Measurements from ENCODE around the gene RBM39.
"Not testable (repeated sequence)": the region's sequence is repeated elsewhere in the genome, so short reads cannot be mapped to it uniquely, and the experiment has no call there.

RBM39 gene

DNA sequence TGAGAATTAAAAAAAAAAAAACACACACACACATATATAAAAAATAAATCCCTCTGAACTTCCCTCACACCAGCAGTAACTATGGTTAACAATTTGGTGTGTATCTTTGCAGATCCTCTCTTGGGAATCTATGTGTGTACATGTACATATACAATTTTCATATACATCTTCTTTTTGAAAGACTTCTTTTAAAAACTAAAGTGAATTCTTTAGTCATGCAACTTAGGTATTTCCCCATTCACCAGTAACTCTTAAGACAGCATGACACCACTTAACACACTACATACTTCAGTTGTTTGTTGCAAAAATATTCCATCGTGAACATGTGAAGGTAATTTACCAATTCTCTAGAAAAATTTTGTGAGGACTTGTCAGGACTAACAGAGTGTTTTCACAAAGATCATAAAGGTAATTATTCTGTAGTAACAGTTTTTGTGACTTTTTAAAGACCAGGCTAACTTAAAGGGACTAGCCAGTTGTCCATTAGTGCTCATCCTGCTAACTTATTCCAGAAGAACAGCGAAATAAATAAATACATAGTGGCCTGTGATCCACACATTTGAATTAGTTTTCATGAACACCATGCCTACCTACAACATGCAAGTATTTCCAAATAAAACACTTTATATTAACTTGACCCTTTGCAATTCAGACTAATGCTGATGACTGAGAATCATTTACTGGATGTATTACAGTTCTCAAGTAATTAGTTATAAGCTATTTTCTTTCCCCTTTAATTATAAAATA, 12.1 kb downstream of the RBM39 start:
- Histone ChIP-seq H3K27ac (no peak overlapping the region), H3K4me3 (no peak overlapping the region)
- DNase-seq (ENCODE audit: low spot score) = no peak
- TF ChIP-seq, protein P1, sequence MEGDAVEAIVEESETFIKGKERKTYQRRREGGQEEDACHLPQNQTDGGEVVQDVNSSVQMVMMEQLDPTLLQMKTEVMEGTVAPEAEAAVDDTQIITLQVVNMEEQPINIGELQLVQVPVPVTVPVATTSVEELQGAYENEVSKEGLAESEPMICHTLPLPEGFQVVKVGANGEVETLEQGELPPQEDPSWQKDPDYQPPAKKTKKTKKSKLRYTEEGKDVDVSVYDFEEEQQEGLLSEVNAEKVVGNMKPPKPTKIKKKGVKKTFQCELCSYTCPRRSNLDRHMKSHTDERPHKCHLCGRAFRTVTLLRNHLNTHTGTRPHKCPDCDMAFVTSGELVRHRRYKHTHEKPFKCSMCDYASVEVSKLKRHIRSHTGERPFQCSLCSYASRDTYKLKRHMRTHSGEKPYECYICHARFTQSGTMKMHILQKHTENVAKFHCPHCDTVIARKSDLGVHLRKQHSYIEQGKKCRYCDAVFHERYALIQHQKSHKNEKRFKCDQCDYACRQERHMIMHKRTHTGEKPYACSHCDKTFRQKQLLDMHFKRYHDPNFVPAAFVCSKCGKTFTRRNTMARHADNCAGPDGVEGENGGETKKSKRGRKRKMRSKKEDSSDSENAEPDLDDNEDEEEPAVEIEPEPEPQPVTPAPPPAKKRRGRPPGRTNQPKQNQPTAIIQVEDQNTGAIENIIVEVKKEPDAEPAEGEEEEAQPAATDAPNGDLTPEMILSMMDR (IDR thresholded peaks at IDR 0.05) = no peak

DNA sequence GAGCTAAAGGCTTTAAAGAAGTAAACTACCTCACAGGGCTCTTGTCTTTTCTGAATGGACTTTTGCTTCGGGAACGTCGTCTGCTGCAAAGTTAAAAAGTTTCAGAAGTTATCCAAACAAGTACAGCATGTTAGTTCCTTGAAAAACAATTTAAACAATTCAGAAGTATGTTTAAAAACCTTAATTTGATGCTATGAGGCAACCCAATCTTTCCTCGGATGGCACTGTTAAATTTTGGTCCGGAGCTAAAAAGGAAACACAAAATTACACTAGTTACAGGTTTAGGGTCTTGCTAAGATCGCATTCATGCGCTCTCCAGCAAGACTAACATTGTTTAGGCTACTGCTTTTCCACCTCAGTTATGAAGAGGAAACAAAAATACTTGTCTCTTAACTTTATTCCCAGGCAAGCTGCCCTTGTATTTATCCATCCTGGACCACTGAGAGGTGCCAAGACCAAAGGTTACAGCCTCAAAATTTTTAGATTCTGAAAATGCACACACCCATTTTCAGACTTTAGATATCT, 12.7 kb downstream of the RBM39 start:
- TF ChIP-seq, protein P1 (IDR thresholded peaks at IDR 0.05) = no peak
- H3K27ac ChIP-seq = no peak overlapping the region
- no peak for DNase-seq (ENCODE audit: low spot score)

DNA sequence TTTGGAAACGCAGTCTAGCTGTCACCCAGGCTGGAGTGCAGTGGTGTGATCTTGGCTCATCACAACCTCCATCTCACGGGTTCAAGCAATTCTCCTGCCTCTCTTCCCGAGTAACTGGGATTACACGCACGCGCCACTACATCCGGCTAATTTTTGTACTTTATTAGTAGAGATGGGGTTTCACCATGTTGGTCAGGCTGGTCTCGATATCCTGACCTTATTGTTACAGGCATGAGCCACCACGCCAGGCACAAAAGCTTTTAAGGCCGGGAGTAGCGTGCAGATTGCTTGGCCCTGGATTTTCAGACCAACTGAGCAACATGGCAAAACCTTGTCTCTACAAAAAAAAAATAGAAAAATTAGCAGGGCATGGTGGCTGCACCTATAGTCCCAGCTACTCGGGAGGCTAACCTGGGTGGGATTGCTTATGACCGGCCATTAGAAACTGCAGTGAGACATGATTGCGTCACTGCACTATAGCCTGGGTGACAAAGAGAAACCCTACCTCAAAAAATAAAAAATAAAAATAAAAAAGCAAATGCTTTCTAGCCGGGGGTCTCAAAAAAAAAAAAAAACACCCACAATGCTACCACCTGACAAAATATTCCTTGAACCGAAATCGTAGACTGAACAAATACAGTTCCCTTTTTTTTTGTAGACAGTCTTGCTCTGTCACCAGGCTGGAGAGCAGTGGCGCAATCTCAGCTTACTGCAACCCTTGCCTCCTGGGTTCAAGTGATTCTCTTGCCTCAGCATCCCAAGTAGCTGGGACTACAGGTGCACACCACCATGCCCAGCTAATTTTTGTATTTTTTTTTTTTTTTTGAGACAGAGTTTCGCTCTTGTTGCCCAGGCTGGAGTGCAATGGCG, 15.0 kb downstream of the RBM39 start:
- no peak overlapping the region for H3K27ac ChIP-seq

More for the DNA sequence above, 12.7 kb downstream of the RBM39 start:
- H3K4me3 ChIP-seq = no peak overlapping the region

DNA sequence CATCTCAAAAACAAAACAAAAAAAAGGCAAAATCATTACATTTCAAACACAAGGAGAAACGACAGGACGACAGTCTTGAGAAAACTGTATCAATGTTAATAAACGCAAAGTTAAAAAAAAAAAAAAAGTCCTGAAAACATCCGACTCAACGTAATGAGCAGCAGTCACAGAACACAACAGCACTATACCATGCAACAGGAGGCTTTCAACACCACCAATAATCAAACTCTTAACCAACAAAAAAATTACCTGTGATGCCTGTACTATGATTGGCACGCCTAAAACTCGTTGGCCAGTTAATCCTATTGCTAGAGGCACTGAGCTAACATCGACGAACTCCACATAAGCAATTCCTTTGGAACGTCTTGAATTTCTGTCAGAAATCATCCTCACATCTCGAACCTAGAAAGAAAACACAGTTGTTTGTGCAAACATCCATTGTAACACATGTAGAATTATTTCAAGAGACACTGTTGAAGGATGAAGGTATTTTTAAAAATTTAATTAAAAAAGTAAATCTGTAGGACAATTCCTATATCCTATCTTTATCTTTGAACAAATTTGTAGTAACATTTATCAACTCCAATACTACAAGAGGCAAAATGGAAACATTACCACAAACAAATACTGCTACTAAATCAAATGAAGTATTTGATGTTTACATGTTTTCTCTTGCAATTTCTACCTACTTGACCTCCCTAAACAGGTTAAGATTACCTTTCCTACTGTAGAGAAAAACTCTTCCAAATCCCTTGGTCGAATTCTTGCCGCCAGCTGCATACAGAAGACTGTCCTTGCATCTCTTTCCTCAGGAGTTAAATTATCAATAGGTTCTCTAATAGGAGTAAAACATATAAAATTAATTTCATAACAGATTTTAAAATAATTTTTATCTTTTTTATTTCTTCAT, 17.5 kb downstream of the RBM39 start:
- Histone ChIP-seq H3K27ac (no peak overlapping the region), H3K4me3 (no peak overlapping the region)
- TF ChIP-seq, protein P1 (IDR thresholded peaks at IDR 0.05) = no peak
- DNase-seq (ENCODE audit: low spot score) = no peak

More for the DNA sequence above, 15.0 kb downstream of the RBM39 start:
- no peak for DNase-seq (ENCODE audit: low spot score)
- H3K4me3 ChIP-seq = no peak overlapping the region
- TF ChIP-seq, protein P1 (IDR thresholded peaks at IDR 0.05) = no peak

DNA sequence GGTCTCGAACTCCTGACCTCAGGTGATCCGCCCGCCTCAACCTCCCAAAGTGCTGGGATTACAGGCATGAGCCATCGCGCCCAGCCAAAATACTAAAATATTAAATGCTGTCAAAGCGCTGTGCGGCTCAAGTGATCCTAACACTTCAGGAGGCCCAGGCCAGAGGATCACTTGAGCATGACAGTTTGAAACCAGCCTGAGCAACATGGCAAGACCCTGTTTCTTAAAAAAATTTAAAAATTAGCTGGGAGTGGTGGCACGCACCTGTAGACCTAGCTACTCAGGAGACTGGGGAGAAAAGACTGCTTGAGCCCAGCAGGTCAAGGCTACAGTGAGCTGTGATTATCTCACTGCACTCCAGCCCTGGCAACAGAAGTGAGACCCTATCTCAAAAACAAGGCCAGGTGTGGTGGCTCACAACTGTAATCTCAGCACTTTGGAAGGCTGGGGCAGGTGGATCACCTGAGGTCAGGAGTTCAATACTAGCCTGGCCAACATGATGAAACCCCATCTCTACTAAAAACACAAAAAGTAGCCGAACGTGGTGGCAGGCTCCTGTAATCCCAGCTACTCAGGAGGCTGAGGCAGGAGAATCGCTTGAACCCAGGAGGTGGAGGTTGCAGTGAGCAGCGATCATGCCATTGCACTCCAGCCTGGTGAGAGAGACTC, 18.3 kb downstream of the RBM39 start:
- H3K4me3 ChIP-seq; H3K27ac ChIP-seq; DNase-seq (ENCODE audit: low spot score): not testable (repeated sequence)

DNA sequence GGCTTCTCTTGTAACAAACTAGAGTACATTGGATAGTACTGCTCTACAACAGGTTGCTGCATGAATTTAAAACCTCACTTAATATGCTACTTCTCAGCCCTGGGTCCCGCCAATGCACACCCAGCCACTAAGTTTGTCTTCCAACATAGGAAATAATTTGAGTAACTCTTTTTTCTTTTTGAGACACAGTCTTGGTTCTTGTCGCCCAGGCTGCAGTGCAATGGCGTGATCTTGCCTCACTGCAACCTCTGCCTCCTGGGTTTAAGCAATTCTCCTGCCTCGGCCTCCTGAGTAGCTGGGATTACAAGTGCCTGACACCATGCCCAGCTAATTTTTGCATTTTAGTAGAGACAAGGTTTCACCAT, 18.8 kb downstream of the RBM39 start:
- DNase-seq (ENCODE audit: low spot score); H3K4me3 ChIP-seq; H3K27ac ChIP-seq: not testable (repeated sequence)

DNA sequence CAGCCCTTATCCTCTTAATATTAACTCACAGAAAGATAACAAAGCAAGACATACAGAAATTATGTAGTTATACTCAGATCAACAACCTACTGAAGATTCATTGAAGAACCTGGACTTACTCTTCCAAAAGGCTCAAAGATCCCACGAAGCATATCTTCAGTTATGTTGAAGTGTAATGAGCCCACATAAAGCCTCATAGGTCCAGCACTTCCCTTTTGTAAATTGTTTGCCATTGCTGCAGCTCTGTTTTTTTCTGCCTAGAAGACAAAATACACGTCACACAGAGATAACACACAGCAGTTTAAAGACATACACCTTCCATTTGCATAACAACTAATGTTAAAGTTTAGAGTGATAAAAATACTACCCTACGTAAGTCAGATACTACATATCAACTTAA, 20.4 kb downstream of the RBM39 start:
- TF ChIP-seq, protein P1 (IDR thresholded peaks at IDR 0.05) = no peak
- Histone ChIP-seq H3K4me3 (no peak overlapping the region), H3K27ac (no peak overlapping the region)
- DNase-seq (ENCODE audit: low spot score) = no peak

Data from coronary artery (tissue), 2 donors.